HepG2 (cell line): ENCODE data around the gene RCN1. TPM values are rescaled to one million over a fixed set of nuclear protein-coding genes. Genes with fewer than 3 reads are reported as not detected.
A peak's percentile ranks its signal among the peaks of the same experiment; 100 is the strongest.

ENCODE experiments used
- ATF7-NPFF ChIP-seq: sonication (generic); formaldehyde crosslinking; IDR thresholded peaks from 2 replicates; pipeline ENCODE4 v1.8.1; 2023; ENCODE audit warnings: mild to moderate bottlenecking, low read depth, missing genetic modification reagents, moderate library complexity
- FOXK1 ChIP-seq: sonication (generic); formaldehyde crosslinking; IDR thresholded peaks from 2 replicates; pipeline ENCODE4 v1.4.0; 2020; ENCODE audit warnings: low read depth, missing genetic modification reagents, borderline replicate concordance
- HOXA5 ChIP-seq: sonication (generic); formaldehyde crosslinking; IDR thresholded peaks from 2 replicates; pipeline ENCODE4 v1.4.0; 2020; ENCODE audit warnings: missing genetic modification reagents
- HOXA9 ChIP-seq: sonication (generic); formaldehyde crosslinking; IDR thresholded peaks from 2 replicates; pipeline ENCODE4 v1.8.1; 2022; ENCODE audit warnings: missing genetic modification reagents, mild to moderate bottlenecking, moderate library complexity, borderline replicate concordance
- MED1 ChIP-seq: sonication (generic); formaldehyde crosslinking; IDR thresholded peaks from 2 replicates; pipeline ENCODE4 v1.4.0; 2020; ENCODE audit warnings: missing genetic modification reagents
- NR2C2 ChIP-seq: sonication (generic); formaldehyde crosslinking; IDR thresholded peaks from 2 replicates; pipeline ENCODE4 v1.4.0; 2020; ENCODE audit warnings: missing genetic modification reagents, mild to moderate bottlenecking, moderate library complexity, borderline replicate concordance
- PITX1 ChIP-seq: sonication (generic); formaldehyde crosslinking; IDR thresholded peaks from 2 replicates; pipeline ENCODE4 v1.5.1; 2020; ENCODE audit warnings: mild to moderate bottlenecking, missing genetic modification reagents
- POLR2G ChIP-seq: fragments of 200-400 bp; formaldehyde crosslinking; IDR thresholded peaks from 2 replicates; pipeline ENCODE4 v1.6.1; 2018; ENCODE audit warnings: mild to moderate bottlenecking, low read depth, low read length, moderate library complexity
- RFXANK ChIP-seq: IDR thresholded peaks from 2 replicates; pipeline ENCODE4 v1.6.1; 2016
- SOX6 ChIP-seq, 2 experiments: fragments of 450-650 bp in 1 of 2; sonication (generic) in 1 of 2; formaldehyde crosslinking in 1 of 2; IDR thresholded peaks; 2 replicates each; pipeline versions ENCODE4 v1.4.0 to v1.6.1; 2017 to 2020; ENCODE audit warnings: antibody characterized with exemption in 1 of 2, mild to moderate bottlenecking in 1 of 2, missing genetic modification reagents in 1 of 2
- TCF7 ChIP-seq: sonication (generic); IDR thresholded peaks from 2 replicates; pipeline ENCODE4 v1.6.1; 2016; ENCODE audit warnings: antibody characterized with exemption, low read depth
- THAP11 ChIP-seq: IDR thresholded peaks from 2 replicates; pipeline ENCODE4 v1.6.1; 2016; ENCODE audit warnings: missing biosample characterization, missing genetic modification reagents
- WIZ ChIP-seq: sonication (generic); formaldehyde crosslinking; IDR thresholded peaks from 2 replicates; pipeline ENCODE4 v1.5.1; 2020; ENCODE audit warnings: mild to moderate bottlenecking, missing genetic modification reagents
- XRCC5 ChIP-seq: fragments of 200-400 bp; formaldehyde crosslinking; optimal IDR thresholded peaks from 2 replicates; pipeline ENCODE3; 2017; ENCODE audit warnings: mild to moderate bottlenecking, low read length
- ZNF17 ChIP-seq: sonication (generic); formaldehyde crosslinking; IDR thresholded peaks from 2 replicates; pipeline ENCODE4 v1.5.0; 2020; ENCODE audit warnings: mild to moderate bottlenecking, missing genetic modification reagents
- ZNF24 ChIP-seq: fragments of 450-650 bp; IDR thresholded peaks from 2 replicates; pipeline ENCODE4 v1.6.1; 2017; ENCODE audit warnings: antibody characterized with exemption, mild to moderate bottlenecking
- ZNF260 ChIP-seq: sonication (generic); formaldehyde crosslinking; IDR thresholded peaks from 2 replicates; pipeline ENCODE4 v1.4.0; 2020; ENCODE audit warnings: missing genetic modification reagents, low read depth, mild to moderate bottlenecking, borderline replicate concordance
- ZNF558 ChIP-seq: sonication (generic); formaldehyde crosslinking; IDR thresholded peaks from 2 replicates; pipeline ENCODE4 v1.9.0; 2022; ENCODE audit warnings: mild to moderate bottlenecking, missing genetic modification reagents, borderline replicate concordance
- ZNF816 ChIP-seq: sonication (generic); formaldehyde crosslinking; IDR thresholded peaks from 2 replicates; pipeline ENCODE4 v1.8.0; 2022; ENCODE audit warnings: missing genetic modification reagents, mild to moderate bottlenecking, borderline replicate concordance
- ZNF878 ChIP-seq: sonication (generic); formaldehyde crosslinking; IDR thresholded peaks from 2 replicates; pipeline ENCODE4 v1.8.1; 2023; ENCODE audit warnings: mild to moderate bottlenecking, missing genetic modification reagents, moderate library complexity
- polyA plus RNA-seq, 8 experiments: library from polyadenylated mRNA; depleted of rRNA in 3 of 8; stranded (reverse) in 7 of 8; unstranded in 1 of 8; fragments of >200 nt; fragmentation: Illumina TruSeq in 4 of 8; extraction: Trizol in 4 of 8; gene quantifications; 2 replicates each; pipeline versions ENCODE4 v1.2.1 to v1.2.3, GENCODE V29; 2011 to 2016; ENCODE audit warnings: low read depth in 4 of 8, missing spikeins in 1 of 8, mixed read lengths in 1 of 8; ENCODE audit not compliant: insufficient read depth in 1 of 8
- total RNA-seq, 5 experiments: library from RNA; depleted of rRNA; stranded (reverse); fragments of >200 nt; fragmentation: Illumina TruSeq; extraction: Trizol; gene quantifications; 2 replicates each; pipeline ENCODE4 v1.2.3, GENCODE V29; 2016; ENCODE audit warnings: low read depth in 1 of 5
- TF ChIP-seq, protein P1 (sequence below): sonication (generic); formaldehyde crosslinking; IDR thresholded peaks from 2 replicates; pipeline ENCODE4 v1.4.0; 2020; ENCODE audit warnings: missing genetic modification reagents
- TF ChIP-seq, protein P2 (sequence below): sonication (generic); formaldehyde crosslinking; conservative IDR thresholded peaks from 2 replicates; pipeline ENCODE4 v1.4.0; 2020; ENCODE audit warnings: missing genetic modification reagents
- TF ChIP-seq, protein P3 (sequence below): sonication (generic); formaldehyde crosslinking; IDR thresholded peaks from 2 replicates; pipeline ENCODE4 v1.4.0; 2020; ENCODE audit warnings: mild to moderate bottlenecking, missing genetic modification reagents
- TF ChIP-seq, protein P4 (sequence below): sonication (generic); formaldehyde crosslinking; IDR thresholded peaks from 2 replicates; pipeline ENCODE4 v1.8.1; 2023; ENCODE audit warnings: mild to moderate bottlenecking, missing genetic modification reagents

RCN1 gene
- total and polyA plus RNA-seq, 2 of the 13 experiments (the other 11 are each of a cell fraction or from before 2014, with no cell fraction given): 22.0 to 28.5 TPM

DNA sequence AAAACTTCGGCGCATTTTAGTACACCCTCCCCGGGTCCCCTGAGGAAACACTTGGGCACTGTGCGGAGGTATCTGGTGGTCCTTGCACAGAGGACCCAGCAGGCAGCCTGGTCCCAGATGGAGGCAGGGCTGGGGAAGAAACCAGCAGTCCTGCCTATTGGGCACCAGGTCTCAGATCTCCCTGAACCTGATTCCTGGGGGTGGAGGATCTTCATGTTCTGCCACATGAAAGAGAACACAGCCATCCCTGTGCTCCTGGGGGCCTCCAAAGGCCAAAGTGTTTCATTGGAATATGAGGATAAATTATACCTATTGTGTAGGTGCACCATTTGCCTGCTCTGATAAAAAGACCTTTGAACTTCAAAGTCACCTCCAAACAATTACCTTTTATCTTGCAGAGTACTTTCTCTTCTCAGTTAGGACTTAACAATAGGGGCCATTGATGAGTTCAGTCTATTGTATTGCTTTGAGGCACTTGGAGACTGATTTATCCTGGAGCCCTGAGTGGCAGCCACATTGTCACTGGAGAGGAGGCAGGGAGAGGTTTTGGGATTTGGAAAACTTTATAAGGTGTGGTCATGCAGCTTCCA is 1.8 kb downstream of the RCN1 start (continued):
- TF ChIP-seq PITX1 (CRISPR knock-in tag) (no peak), ZNF260 (no peak), MED1 (CRISPR knock-in tag) (no peak), THAP11 (CRISPR knock-in tag) (no peak), ZNF17 (no peak), HOXA5 (CRISPR knock-in tag) (no peak), ZNF878 (CRISPR knock-in tag) (no peak), RFXANK (CRISPR knock-in tag) (no peak), FOXK1 (CRISPR knock-in tag) (no peak), TCF7 (peak; percentile 39), WIZ (CRISPR knock-in tag) (no peak), ATF7-NPFF (CRISPR knock-in tag) (no peak), ZNF558 (CRISPR knock-in tag) (no peak), XRCC5 (peak; percentile 21), HOXA9 (CRISPR knock-in tag) (no peak), NR2C2 (CRISPR knock-in tag) (no peak), ZNF24 (no peak), ZNF816 (no peak), SOX6 (IDR thresholded peaks at IDR 0.05) (no peak), SOX6 (CRISPR knock-in tag; IDR thresholded peaks at IDR 0.05) (peak; percentile 73), POLR2G (no peak)
- TF ChIP-seq, protein P1, sequence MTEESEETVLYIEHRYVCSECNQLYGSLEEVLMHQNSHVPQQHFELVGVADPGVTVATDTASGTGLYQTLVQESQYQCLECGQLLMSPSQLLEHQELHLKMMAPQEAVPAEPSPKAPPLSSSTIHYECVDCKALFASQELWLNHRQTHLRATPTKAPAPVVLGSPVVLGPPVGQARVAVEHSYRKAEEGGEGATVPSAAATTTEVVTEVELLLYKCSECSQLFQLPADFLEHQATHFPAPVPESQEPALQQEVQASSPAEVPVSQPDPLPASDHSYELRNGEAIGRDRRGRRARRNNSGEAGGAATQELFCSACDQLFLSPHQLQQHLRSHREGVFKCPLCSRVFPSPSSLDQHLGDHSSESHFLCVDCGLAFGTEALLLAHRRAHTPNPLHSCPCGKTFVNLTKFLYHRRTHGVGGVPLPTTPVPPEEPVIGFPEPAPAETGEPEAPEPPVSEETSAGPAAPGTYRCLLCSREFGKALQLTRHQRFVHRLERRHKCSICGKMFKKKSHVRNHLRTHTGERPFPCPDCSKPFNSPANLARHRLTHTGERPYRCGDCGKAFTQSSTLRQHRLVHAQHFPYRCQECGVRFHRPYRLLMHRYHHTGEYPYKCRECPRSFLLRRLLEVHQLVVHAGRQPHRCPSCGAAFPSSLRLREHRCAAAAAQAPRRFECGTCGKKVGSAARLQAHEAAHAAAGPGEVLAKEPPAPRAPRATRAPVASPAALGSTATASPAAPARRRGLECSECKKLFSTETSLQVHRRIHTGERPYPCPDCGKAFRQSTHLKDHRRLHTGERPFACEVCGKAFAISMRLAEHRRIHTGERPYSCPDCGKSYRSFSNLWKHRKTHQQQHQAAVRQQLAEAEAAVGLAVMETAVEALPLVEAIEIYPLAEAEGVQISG: no peak
- TF ChIP-seq, protein P2, sequence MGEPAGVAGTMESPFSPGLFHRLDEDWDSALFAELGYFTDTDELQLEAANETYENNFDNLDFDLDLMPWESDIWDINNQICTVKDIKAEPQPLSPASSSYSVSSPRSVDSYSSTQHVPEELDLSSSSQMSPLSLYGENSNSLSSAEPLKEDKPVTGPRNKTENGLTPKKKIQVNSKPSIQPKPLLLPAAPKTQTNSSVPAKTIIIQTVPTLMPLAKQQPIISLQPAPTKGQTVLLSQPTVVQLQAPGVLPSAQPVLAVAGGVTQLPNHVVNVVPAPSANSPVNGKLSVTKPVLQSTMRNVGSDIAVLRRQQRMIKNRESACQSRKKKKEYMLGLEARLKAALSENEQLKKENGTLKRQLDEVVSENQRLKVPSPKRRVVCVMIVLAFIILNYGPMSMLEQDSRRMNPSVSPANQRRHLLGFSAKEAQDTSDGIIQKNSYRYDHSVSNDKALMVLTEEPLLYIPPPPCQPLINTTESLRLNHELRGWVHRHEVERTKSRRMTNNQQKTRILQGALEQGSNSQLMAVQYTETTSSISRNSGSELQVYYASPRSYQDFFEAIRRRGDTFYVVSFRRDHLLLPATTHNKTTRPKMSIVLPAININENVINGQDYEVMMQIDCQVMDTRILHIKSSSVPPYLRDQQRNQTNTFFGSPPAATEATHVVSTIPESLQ (CRISPR knock-in tag): no peak
- TF ChIP-seq, protein P3, sequence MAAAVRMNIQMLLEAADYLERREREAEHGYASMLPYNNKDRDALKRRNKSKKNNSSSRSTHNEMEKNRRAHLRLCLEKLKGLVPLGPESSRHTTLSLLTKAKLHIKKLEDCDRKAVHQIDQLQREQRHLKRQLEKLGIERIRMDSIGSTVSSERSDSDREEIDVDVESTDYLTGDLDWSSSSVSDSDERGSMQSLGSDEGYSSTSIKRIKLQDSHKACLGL (CRISPR knock-in tag): no peak
- TF ChIP-seq, protein P4, sequence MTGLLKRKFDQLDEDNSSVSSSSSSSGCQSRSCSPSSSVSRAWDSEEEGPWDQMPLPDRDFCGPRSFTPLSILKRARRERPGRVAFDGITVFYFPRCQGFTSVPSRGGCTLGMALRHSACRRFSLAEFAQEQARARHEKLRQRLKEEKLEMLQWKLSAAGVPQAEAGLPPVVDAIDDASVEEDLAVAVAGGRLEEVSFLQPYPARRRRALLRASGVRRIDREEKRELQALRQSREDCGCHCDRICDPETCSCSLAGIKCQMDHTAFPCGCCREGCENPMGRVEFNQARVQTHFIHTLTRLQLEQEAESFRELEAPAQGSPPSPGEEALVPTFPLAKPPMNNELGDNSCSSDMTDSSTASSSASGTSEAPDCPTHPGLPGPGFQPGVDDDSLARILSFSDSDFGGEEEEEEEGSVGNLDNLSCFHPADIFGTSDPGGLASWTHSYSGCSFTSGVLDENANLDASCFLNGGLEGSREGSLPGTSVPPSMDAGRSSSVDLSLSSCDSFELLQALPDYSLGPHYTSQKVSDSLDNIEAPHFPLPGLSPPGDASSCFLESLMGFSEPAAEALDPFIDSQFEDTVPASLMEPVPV (CRISPR knock-in tag): no peak
